Activated CD4-positive, alpha-beta memory T cell treated with anti-CD3 and anti-CD28 coated beads for 36 hours (primary cell): Measurements from ENCODE around the gene PHACTR1. TPM values are rescaled to one million over a fixed set of nuclear protein-coding genes. Genes with fewer than 3 reads are reported as not detected.
"Not testable (repeated sequence)": the region's sequence is repeated elsewhere in the genome, so short reads cannot be mapped to it uniquely, and the experiment has no call there.

ENCODE experiments used
- CTCF ChIA-PET: fragments of 350-600 bp; sonication (Branson Sonifier 250); formaldehyde crosslinking; loops from one replicate; lab custom pipeline; 2021; ENCODE audit warnings: antibody characterized with exemption, inconsistent platforms; lab: Charles Lee
- POLR2A ChIA-PET: fragments of 350-600 bp; sonication (Branson Sonifier 250); formaldehyde crosslinking; loops from one replicate; lab custom pipeline; 2021; ENCODE audit warnings: antibody characterized with exemption; lab: Charles Lee
- DNase-seq: peaks from one replicate; pipeline ENCODE4 v3.0.0-alpha.2; 2020
- H3K27ac Mint-ChIP-seq: one replicate; pipeline ENCODE4 v1.8.0; 2021; ENCODE audit warnings: mixed read lengths
- H3K27me3 Mint-ChIP-seq: one replicate; pipeline ENCODE4 v1.8.0; 2021; ENCODE audit warnings: mixed read lengths
- H3K36me3 Mint-ChIP-seq: one replicate; pipeline ENCODE4 v1.8.0; 2021; ENCODE audit warnings: mixed read lengths
- H3K4me1 Mint-ChIP-seq: one replicate; pipeline ENCODE4 v1.8.0; 2021; ENCODE audit warnings: low read depth, mixed read lengths
- H3K4me3 Mint-ChIP-seq: one replicate; pipeline ENCODE4 v1.8.0; 2021; ENCODE audit warnings: mild to moderate bottlenecking, mixed read lengths
- H3K9me3 Mint-ChIP-seq: one replicate; pipeline ENCODE4 v1.8.0; 2021; ENCODE audit warnings: mixed read lengths
- intact Hi-C: fragments of 100-400 bp; cut with micrococcal nuclease; formaldehyde crosslinking; loops from one replicate; pipeline ENCODE4 v1.15.1; 2023
- total RNA-seq, 2 experiments: library from RNA; stranded (reverse); gene quantifications; one replicate each; pipeline ENCODE4 v1.2.3, GENCODE V29; 2021

PHACTR1 gene
- total RNA-seq, 2 experiments from 2014 or later: not detected

DNA sequence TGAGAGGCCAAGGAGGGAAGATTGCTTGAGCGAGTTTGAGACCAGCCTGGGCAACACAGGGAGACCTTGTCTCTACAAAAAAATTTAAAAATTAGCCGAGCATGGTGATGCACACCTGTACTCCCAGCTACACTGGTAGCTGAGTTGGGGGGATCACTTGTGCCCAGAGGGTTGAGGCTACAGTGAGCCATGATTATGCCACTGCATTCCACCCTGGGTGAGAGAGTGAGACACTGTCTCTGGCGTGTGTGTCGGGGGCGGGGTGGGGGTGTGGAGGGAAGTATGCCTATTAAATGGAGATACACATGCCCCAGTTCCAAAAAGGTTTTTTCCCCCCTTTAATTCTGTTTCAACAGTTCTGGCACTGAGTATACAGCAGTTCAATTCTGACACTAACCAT, 388.6 kb downstream of the PHACTR1 start:
- H3K36me3 Mint-ChIP-seq: no peaks in the 10 kb centered on the region
- H3K27me3 Mint-ChIP-seq: peaks cover 9% of the 10 kb centered on the region
- no peak for DNase-seq
- no peak overlapping the region for H3K4me3 Mint-ChIP-seq
- no peak overlapping the region for H3K27ac Mint-ChIP-seq
- H3K4me1 Mint-ChIP-seq: no peaks in the 10 kb centered on the region
- POLR2A ChIA-PET: no interaction called here
- no peaks in the 10 kb centered on the region for H3K9me3 Mint-ChIP-seq
- CTCF ChIA-PET: no interaction called here
- intact Hi-C loops: no loop called here

DNA sequence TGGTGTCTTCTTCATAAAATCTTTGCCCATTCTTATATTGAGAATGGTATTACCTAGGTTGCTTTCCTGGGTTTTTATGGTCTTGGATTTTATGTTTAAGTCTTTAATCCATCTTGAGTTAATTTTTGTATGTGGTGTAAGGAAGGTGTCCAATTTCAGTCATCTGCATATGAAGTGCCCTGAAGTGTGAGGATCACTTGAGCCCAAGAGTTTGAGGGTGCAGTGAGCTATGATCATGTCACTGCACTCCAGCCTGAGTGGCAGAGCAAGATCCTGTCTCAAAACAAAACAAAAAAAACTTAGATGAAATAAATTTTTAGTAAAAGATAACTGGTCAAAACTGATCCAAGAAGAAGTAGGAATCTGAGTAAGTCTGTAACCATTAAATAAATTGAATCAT, 396.4 kb downstream of the PHACTR1 start:
- CTCF ChIA-PET: no interaction called here
- POLR2A ChIA-PET: no interaction called here
- Mint-ChIP-seq H3K9me3 (no peaks in the 10 kb centered on the region), H3K27ac (no peak overlapping the region), H3K36me3 (no peaks in the 10 kb centered on the region), H3K4me1 (no peaks in the 10 kb centered on the region), H3K4me3 (no peak overlapping the region), H3K27me3 (peaks cover 20% of the 10 kb centered on the region)
- DNase-seq: no peak
- intact Hi-C loops: no loop called here

DNA sequence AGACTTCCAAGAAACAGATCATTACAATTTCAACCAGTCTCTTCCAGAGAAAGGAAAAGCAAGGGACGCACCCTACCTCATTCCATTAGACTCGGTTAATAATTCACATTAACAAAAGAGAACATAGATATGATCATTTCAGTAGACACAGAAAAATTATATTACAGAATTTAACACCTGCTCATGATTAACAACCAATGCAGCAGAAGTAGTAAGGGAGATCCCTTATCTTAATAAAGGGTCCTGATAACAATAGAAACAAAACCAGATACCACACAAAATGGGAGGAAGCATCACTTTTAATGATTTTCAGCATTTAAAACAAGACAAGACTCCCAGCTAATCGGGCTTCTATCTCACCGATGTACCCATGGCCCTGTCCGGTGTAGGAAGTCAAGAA, 396.8 kb downstream of the PHACTR1 start:
- intact Hi-C loops: no loop called here
- no peaks in the 10 kb centered on the region for H3K4me1 Mint-ChIP-seq
- CTCF ChIA-PET: no interaction called here
- H3K4me3 Mint-ChIP-seq: no peak overlapping the region
- H3K27ac Mint-ChIP-seq: no peak overlapping the region
- peaks cover 20% of the 10 kb centered on the region for H3K27me3 Mint-ChIP-seq
- no peak for DNase-seq
- POLR2A ChIA-PET: no interaction called here
- no peaks in the 10 kb centered on the region for H3K9me3 Mint-ChIP-seq
- no peaks in the 10 kb centered on the region for H3K36me3 Mint-ChIP-seq

DNA sequence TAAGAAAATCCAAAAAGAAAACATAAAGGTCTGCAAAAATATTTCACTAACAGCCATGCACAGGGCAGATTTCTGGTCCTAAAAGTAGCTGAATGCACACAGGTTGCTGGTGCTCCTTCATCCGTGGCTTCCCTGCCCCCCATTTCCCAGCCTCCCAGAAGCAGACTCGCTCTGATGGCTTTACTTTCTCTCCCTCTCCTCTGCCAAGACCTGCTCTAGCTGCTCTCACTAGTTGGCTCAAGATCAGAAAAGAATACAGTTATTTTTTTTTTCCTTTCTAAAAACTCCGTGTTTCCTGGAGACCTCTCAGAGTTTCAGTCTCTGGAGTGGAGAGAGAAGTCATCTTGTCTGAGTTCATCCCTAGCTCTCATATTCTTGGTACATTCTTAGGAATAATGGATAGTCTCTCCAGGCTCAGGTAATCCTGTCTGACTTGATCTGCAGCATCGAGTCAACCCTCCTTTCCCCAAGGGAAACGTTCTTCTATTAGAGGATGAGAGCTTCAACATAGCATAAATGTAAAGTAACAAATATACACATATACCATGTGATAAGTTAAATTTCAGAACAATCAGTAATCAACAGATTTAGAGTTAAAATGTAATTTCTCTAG, 397.5 kb downstream of the PHACTR1 start:
- CTCF ChIA-PET: no interaction called here
- no peak for DNase-seq

DNA sequence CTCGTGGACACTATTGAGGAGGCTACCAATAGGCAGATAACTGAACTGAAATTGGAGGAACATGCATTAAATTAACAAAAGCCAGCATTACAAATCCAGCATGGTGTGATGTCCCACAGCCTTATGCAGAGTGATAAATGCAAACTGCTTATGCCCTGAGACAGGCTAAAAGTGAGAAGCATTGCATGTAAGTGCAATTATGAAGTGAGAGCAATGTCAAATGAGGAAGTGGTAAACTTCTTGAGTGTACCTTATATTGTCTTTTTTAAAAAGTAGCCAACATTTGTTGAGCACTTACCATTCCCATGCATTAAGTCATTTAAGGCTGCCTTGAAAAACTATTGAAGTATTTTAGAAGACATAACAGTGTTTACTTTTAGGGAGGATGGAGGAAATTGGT, 399.6 kb downstream of the PHACTR1 start:
- no peak overlapping the region for H3K4me3 Mint-ChIP-seq
- CTCF ChIA-PET: no interaction called here
- H3K9me3 Mint-ChIP-seq: no peaks in the 10 kb centered on the region
- intact Hi-C loops: no loop called here
- POLR2A ChIA-PET: no interaction called here
- peaks cover 21% of the 10 kb centered on the region for H3K27me3 Mint-ChIP-seq
- no peaks in the 10 kb centered on the region for H3K4me1 Mint-ChIP-seq
- H3K36me3 Mint-ChIP-seq: no peaks in the 10 kb centered on the region
- DNase-seq: no peak
- no peak overlapping the region for H3K27ac Mint-ChIP-seq

More for the DNA sequence above, 397.5 kb downstream of the PHACTR1 start:
- POLR2A ChIA-PET: no interaction called here
- no peak overlapping the region for H3K27ac Mint-ChIP-seq
- no peaks in the 10 kb centered on the region for H3K9me3 Mint-ChIP-seq
- H3K36me3 Mint-ChIP-seq: no peaks in the 10 kb centered on the region
- peaks cover 19% of the 10 kb centered on the region for H3K27me3 Mint-ChIP-seq
- H3K4me3 Mint-ChIP-seq: no peak overlapping the region
- H3K4me1 Mint-ChIP-seq: no peaks in the 10 kb centered on the region
- intact Hi-C loops: no loop called here

DNA sequence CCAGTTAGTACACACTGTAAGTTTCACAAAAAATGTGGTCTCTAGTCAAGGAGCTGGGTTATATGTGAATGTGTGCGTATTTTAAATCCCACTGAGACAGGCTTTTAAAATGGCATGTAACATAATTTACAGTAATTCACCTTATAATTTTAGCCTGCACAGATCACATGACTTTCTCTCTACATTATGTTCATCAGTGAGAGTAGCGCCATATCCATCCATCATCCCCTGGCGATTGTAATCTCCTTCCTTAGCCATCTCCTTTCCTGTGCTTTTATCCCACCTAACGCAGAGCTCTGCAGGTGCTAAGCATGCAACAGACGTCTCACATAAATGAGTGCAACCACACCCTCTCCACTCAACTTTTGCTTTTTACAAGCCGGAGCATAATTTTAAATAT, 401.0 kb downstream of the PHACTR1 start:
- no peak for DNase-seq

DNA sequence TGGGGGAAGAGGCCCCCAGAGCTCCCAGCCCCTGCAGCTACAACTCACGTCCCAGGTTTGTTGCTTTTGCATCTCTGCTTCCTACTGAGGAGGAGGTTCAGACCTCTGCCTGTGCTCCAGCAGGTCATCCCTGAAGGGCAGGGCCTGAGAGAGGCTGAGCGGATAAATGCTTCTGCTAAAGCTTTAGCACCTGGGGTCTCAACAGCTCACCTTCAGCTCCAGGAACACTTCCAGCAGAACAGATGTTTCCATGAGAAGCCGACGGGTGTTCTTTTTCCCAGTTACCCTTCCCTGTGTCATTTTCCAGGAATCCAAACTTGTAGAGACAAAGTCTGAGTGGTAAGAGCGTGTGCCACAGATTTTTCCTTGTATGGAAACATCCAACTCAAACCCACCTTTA, 403.0 kb downstream of the PHACTR1 start:
- H3K27me3 Mint-ChIP-seq: peaks cover 12% of the 10 kb centered on the region
- no peak overlapping the region for H3K4me3 Mint-ChIP-seq
- DNase-seq: no peak
- H3K4me1 Mint-ChIP-seq: no peaks in the 10 kb centered on the region
- POLR2A ChIA-PET: no interaction called here
- intact Hi-C loops: no loop called here
- H3K27ac Mint-ChIP-seq: no peak overlapping the region
- H3K9me3 Mint-ChIP-seq: no peaks in the 10 kb centered on the region
- CTCF ChIA-PET: no interaction called here
- no peaks in the 10 kb centered on the region for H3K36me3 Mint-ChIP-seq

More for the DNA sequence above, 401.0 kb downstream of the PHACTR1 start:
- H3K4me1 Mint-ChIP-seq: no peaks in the 10 kb centered on the region
- H3K9me3 Mint-ChIP-seq: no peaks in the 10 kb centered on the region
- ChIA-PET CTCF (no interaction called here), POLR2A (no interaction called here)
- H3K36me3 Mint-ChIP-seq: no peaks in the 10 kb centered on the region
- peaks cover 19% of the 10 kb centered on the region for H3K27me3 Mint-ChIP-seq
- no peak overlapping the region for H3K4me3 Mint-ChIP-seq
- H3K27ac Mint-ChIP-seq: no peak overlapping the region
- intact Hi-C loops: no loop called here

DNA sequence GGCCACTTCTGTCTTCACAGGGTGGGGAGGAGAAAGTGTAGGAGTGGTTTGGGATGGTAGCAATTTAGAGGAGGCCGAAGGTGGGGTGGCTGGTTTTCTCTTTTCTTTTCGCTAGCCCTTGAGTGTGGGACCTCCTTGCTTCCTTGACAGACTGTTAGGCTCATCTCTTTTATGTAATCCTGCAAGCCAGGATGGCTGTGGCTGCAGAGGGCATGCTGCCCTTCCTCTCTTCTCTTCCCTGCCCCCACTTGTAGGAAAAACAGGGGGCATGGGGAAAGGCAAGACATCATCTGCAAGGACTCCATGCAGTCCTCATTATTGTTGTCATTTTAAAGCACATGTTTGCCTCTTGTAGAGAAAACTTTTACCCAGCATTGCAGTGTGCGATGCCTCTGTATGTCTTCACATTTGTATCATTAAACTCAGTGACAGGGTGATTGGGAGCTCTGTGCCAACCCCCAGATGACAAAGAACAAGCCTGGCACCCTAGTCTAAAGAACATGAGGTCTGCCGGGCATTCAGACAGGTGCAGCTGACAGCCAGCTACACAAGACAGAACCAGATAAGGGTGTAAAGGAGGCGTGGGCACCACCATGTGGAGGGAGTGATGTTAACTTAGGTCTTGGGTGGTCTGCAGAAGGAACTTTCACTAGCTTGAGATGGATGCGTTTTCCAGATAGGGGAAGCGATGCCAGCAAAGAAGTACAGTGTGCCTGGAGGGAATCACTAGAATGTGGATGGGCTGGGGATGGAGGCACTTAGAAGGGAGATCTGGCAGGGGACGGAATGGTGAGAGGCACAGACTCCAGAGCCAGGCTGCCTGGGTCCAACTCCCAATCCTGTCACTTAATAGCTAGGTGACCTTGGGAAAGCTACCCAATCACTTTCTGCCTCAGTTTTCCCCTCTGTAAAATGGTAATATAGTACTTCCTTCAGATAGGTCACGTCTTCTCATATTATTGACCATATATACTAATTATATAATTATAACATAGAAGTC, 404.2 kb downstream of the PHACTR1 start:
- Mint-ChIP-seq H3K27ac (no peak overlapping the region), H3K27me3 (peaks cover 12% of the 10 kb centered on the region), H3K4me1 (no peaks in the 10 kb centered on the region), H3K36me3 (no peaks in the 10 kb centered on the region), H3K9me3 (no peaks in the 10 kb centered on the region), H3K4me3 (no peak overlapping the region)
- intact Hi-C loops: no loop called here
- ChIA-PET CTCF (no interaction called here), POLR2A (no interaction called here)
- no peak for DNase-seq

DNA sequence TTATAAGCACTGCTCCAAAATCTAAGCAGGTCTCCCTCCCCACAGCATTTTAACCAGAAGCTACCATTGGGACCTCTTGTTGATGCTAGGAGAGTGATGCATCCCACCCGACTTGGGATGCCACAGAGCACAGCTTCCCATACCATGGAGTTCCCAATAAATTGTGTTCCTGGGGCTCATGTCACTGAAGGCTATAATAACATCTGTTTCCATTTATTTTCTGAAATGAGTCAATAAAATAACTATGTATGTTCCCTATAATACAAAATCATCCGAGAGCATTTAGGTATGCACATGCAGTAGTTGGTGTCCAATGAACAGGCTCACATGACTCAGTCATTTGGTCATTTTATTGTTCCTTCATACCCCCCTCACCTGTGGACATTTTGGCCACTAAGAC, 407.6 kb downstream of the PHACTR1 start:
- DNase-seq: no peak
- peaks cover 14% of the 10 kb centered on the region for H3K27me3 Mint-ChIP-seq
- H3K36me3 Mint-ChIP-seq: no peaks in the 10 kb centered on the region
- H3K4me3 Mint-ChIP-seq: no peak overlapping the region
- H3K9me3 Mint-ChIP-seq: no peaks in the 10 kb centered on the region
- POLR2A ChIA-PET: no interaction called here
- no peak overlapping the region for H3K27ac Mint-ChIP-seq
- intact Hi-C loops: no loop called here
- CTCF ChIA-PET: no interaction called here
- H3K4me1 Mint-ChIP-seq: no peaks in the 10 kb centered on the region

DNA sequence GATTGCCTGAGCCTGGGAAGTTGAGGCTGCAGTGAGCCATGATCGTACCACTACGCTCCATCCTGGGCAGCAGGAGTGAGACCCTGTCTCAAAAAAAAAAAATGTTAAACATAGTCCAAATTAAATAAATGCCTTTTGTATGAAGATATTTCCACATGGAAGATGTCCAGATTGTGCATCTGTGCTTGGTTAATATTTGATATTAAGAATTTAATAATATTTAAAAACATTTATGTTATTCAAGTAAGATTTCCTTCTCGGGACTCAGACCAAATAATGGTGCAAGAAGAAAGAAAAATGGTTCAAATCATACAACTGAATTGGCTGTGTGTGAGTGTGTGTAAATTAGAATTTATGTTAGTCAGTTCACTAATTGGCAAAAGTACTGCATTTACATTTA, 409.3 kb downstream of the PHACTR1 start:
- no peak for DNase-seq
- ChIA-PET CTCF (no interaction called here), POLR2A (no interaction called here)
- H3K27me3 Mint-ChIP-seq: peaks cover 13% of the 10 kb centered on the region
- intact Hi-C loops: no loop called here
- no peak overlapping the region for H3K4me3 Mint-ChIP-seq
- no peaks in the 10 kb centered on the region for H3K4me1 Mint-ChIP-seq
- no peak overlapping the region for H3K27ac Mint-ChIP-seq
- H3K9me3 Mint-ChIP-seq: no peaks in the 10 kb centered on the region
- H3K36me3 Mint-ChIP-seq: no peaks in the 10 kb centered on the region

DNA sequence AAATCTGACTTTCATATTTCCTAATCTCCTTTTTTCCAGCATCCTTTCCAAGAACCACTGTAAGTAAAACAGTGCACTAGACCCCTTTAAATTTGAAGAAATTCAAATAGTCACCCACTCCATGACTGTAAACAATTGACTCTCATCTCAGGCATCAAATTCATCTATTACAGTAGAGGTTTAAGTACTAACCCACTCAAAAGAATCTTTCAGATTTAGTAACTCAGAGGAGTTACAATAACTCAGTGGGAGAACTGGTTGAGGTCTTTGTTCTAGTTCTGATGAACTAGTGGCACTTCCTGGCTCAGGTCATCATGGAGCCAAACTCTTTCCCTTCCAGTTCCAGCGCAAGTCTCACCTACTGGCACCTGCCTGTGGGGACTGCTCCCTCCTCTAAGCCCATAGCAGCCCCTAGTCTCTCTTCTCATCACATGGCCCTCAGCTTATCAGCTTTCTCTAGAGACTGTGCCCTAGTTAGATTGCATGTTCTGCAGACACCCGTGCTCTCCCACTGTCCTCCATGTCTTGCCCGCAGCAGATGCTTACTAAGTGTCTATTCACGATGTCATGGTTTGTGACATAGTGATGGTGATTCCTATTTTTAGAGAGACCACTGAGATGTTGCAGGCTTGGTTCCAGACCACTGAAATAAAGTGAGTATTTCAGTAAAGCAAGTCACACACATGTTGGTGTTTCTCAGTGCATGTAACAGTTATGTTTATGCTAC, 415.5 kb downstream of the PHACTR1 start:
- Mint-ChIP-seq H3K36me3 (no peaks in the 10 kb centered on the region), H3K9me3 (peaks cover 3% of the 10 kb centered on the region), H3K27ac (no peak overlapping the region), H3K4me1 (peaks cover 4% of the 10 kb centered on the region), H3K27me3 (peaks cover 15% of the 10 kb centered on the region), H3K4me3 (no peak overlapping the region)
- intact Hi-C loops: no loop called here
- CTCF ChIA-PET: no interaction called here
- POLR2A ChIA-PET: no interaction called here
- no peak for DNase-seq

DNA sequence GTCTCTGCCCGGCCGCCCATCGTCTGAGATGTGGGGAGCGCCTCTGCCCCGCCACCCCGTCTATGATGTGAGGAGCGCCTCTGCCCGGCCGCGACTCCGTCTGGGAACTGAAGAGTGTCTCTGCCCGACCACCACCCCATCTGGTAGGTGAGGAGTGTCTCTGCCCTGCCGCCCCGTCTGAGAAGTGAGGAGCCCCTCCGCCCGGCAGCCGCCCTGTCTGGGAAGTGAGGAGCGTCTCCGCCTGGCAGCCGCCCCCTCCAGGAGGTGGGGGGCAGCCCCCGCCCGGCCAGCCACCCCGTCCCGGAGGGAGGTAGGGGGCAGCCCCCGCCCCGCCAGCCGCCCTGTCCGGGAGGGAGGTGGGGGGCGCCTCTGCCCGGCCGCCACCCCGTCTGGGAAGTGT, 417.3 kb downstream of the PHACTR1 start:
- H3K36me3 Mint-ChIP-seq, H3K9me3 Mint-ChIP-seq, H3K27ac Mint-ChIP-seq, H3K27me3 Mint-ChIP-seq, H3K4me3 Mint-ChIP-seq, intact Hi-C loops, DNase-seq, POLR2A ChIA-PET, CTCF ChIA-PET, H3K4me1 Mint-ChIP-seq: not testable (repeated sequence)
